SK-N-SH treated with all-trans-retinoic acid at 6 μM for 48 hours (cell line): ENCODE results near the gene STXBP2.

ENCODE experiments used
- BACH2 ChIP-seq: fragments of 250-450 bp; sonication (Bioruptor Pico); IDR thresholded peaks from 2 replicates; pipeline ENCODE4 v1.9.0; 2021; ENCODE audit warnings: mild to moderate bottlenecking, borderline replicate concordance
- ESRRG ChIP-seq: fragments of 250-450 bp; sonication (Bioruptor Pico); IDR thresholded peaks from 2 replicates; pipeline ENCODE4 v1.6.1; 2021; ENCODE audit warnings: mild to moderate bottlenecking
- OSR1 ChIP-seq: fragments of 250-450 bp; sonication (Bioruptor Pico); IDR thresholded peaks from 2 replicates; pipeline ENCODE4 v1.8.0; 2022; ENCODE audit warnings: moderate library complexity, mild to moderate bottlenecking, inconsistent platforms
- TCF4 ChIP-seq: fragments of 250-450 bp; sonication (Bioruptor Pico); IDR thresholded peaks from 2 replicates; pipeline ENCODE4 v1.8.0; 2021; ENCODE audit warnings: mild to moderate bottlenecking, moderate library complexity, borderline replicate concordance
- ZNF70 ChIP-seq: fragments of 450-650 bp; formaldehyde crosslinking; IDR thresholded peaks from 2 replicates; pipeline ENCODE4 v1.5.0; 2020; ENCODE audit warnings: mild to moderate bottlenecking, moderate library complexity
- TF ChIP-seq, protein P1 (sequence below): fragments of 250-450 bp; sonication (Bioruptor Pico); IDR thresholded peaks from 2 replicates; pipeline ENCODE4 v1.8.0; 2020; ENCODE audit warnings: mild to moderate bottlenecking, moderate library complexity, borderline replicate concordance

DNA sequence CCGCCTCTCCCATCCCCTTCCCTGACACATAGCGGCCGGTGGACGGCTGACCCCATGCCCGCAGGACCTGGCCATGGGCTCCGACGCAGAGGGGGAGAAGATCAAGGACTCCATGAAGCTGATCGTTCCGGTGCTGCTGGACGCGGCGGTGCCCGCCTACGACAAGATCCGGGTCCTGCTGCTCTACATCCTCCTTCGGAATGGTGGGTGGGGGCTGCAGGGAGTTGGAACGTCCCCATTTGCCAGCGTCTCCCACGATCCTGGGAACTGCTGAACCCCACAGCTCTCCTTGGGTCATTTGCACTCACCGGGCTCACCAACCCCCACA lies 7.6 kb downstream of the STXBP2 start:
- no peak for TF ChIP-seq ESRRG
- TF ChIP-seq OSR1 (CRISPR knock-in tag): no peak
- TF ChIP-seq, protein P1, sequence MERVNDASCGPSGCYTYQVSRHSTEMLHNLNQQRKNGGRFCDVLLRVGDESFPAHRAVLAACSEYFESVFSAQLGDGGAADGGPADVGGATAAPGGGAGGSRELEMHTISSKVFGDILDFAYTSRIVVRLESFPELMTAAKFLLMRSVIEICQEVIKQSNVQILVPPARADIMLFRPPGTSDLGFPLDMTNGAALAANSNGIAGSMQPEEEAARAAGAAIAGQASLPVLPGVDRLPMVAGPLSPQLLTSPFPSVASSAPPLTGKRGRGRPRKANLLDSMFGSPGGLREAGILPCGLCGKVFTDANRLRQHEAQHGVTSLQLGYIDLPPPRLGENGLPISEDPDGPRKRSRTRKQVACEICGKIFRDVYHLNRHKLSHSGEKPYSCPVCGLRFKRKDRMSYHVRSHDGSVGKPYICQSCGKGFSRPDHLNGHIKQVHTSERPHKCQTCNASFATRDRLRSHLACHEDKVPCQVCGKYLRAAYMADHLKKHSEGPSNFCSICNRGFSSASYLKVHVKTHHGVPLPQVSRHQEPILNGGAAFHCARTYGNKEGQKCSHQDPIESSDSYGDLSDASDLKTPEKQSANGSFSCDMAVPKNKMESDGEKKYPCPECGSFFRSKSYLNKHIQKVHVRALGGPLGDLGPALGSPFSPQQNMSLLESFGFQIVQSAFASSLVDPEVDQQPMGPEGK (CRISPR knock-in tag): no peak
- TF ChIP-seq BACH2 (CRISPR knock-in tag): no peak
- no peak for TF ChIP-seq TCF4 (CRISPR knock-in tag)
- no peak for TF ChIP-seq ZNF70
